Right atrium auricular region (tissue), 2 donors: ENCODE measurements around the gene BIRC6. TPM values are rescaled to one million over a fixed set of nuclear protein-coding genes. Genes with fewer than 3 reads are reported as not detected.

Experiments used
- DNase-seq: peaks from one replicate; pipeline ENCODE4 v3.0.0-alpha.2; 2019; ENCODE audit warnings: low spot score
- H3K27ac ChIP-seq, 2 donors: fragments of 200-600 bp; sonication (generic); 1 replicate in 1 of 2; 2 replicates in 1 of 2; pipeline ENCODE4 v1.5.1; 2016 to 2019
- H3K27me3 ChIP-seq, 2 donors: fragments of 200-600 bp; sonication (generic); one replicate each; pipeline versions ENCODE4 v1.5.1 to v1.6.0; 2017 to 2019
- H3K36me3 ChIP-seq: fragments of 200-600 bp; sonication (generic); one replicate; pipeline ENCODE4 v1.5.1; 2016
- H3K4me1 ChIP-seq, 2 donors: fragments of 200-600 bp; sonication (generic); one replicate each; pipeline versions ENCODE4 v1.5.1 to v1.6.0; 2017 to 2019
- H3K4me3 ChIP-seq, 2 donors: fragments of 200-600 bp; sonication (generic); 1 replicate in 1 of 2; 2 replicates in 1 of 2; pipeline ENCODE4 v1.5.1; 2017 to 2019; ENCODE audit warnings: mild to moderate bottlenecking in 1 of 2, moderate library complexity in 1 of 2
- H3K9me3 ChIP-seq, 2 donors: fragments of 200-600 bp; sonication (generic); one replicate each; pipeline ENCODE4 v1.5.1; 2019
- total RNA-seq, 2 donors: library from RNA; depleted of rRNA; stranded (reverse); fragments of >200 nt; gene quantifications; one replicate each; pipeline ENCODE4 v1.1.0, GENCODE V29; 2016
- TF ChIP-seq, protein P1 (sequence below), 2 donors: fragments of 200-600 bp; sonication (generic); IDR thresholded peaks; one replicate each; pipeline ENCODE4 v1.5.1; 2019; ENCODE audit warnings: antibody characterized with exemption in 2 of 2

BIRC6 gene
- total RNA-seq, 2 donors from 2014 or later: 50.4 to 50.6 TPM

DNA sequence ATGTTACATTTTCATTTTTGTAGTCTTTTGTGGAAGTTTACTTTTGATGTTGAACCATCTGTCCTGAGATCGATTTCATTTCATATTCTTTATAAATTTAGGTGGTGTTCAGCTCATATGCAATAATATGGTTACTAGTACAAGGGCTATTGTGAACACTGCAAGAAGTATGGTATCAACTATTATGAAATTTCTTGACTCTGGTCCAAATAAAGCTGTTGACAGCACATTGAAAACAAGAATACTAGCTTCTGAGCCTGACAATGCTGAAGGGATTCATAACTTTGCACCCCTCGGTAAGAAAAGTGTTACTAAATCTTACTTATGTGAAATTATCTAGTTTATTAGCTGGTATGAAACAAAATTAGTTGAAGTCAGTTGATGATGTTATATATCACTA, 146.1 kb downstream of the BIRC6 start:
- Histone ChIP-seq H3K27ac (no peak overlapping the region), H3K9me3 (no peaks in the 10 kb centered on the region), H3K36me3 (peaks cover 40% of the 10 kb centered on the region), H3K4me1 (peaks cover 0 to 3% of the 10 kb centered on the region in 2 donors), H3K27me3 (no peaks in the 10 kb centered on the region), H3K4me3 (no peak overlapping the region)
- DNase-seq: no peak
- TF ChIP-seq, protein P1, sequence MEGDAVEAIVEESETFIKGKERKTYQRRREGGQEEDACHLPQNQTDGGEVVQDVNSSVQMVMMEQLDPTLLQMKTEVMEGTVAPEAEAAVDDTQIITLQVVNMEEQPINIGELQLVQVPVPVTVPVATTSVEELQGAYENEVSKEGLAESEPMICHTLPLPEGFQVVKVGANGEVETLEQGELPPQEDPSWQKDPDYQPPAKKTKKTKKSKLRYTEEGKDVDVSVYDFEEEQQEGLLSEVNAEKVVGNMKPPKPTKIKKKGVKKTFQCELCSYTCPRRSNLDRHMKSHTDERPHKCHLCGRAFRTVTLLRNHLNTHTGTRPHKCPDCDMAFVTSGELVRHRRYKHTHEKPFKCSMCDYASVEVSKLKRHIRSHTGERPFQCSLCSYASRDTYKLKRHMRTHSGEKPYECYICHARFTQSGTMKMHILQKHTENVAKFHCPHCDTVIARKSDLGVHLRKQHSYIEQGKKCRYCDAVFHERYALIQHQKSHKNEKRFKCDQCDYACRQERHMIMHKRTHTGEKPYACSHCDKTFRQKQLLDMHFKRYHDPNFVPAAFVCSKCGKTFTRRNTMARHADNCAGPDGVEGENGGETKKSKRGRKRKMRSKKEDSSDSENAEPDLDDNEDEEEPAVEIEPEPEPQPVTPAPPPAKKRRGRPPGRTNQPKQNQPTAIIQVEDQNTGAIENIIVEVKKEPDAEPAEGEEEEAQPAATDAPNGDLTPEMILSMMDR (IDR thresholded peaks at IDR 0.05): no peak

DNA sequence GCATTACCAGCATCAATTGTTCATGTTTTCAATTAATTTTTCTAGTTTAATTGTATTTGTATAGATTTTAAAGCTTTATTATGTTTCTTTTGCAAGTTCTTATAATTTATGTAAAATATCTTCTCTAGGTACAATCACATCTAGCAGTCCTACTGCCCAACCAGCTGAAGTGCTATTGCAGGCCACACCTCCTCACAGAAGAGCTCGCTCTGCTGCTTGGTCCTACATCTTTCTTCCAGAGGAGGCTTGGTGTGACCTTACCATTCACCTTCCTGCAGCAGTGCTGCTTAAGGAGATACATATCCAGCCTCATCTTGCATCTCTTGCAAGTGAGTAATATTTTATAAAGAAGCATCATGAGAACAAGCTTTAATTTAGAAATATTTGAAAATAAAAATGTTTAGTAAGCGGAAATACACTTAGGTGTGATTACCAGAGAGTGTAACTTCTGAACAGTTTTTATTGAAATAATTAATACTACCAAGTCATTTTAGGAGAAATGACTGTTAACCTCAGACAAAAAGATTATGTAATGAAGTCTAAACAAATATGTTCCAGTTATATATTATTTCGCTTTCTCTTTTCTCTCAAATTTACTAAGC, 148.2 kb downstream of the BIRC6 start:
- TF ChIP-seq, protein P1 (IDR thresholded peaks at IDR 0.05): no peak
- Histone ChIP-seq H3K4me3 (no peak overlapping the region), H3K36me3 (peaks cover 53% of the 10 kb centered on the region), H3K9me3 (no peaks in the 10 kb centered on the region), H3K27me3 (no peaks in the 10 kb centered on the region), H3K27ac (no peak overlapping the region), H3K4me1 (peaks cover 0 to 3% of the 10 kb centered on the region in 2 donors)
- no peak for DNase-seq

DNA sequence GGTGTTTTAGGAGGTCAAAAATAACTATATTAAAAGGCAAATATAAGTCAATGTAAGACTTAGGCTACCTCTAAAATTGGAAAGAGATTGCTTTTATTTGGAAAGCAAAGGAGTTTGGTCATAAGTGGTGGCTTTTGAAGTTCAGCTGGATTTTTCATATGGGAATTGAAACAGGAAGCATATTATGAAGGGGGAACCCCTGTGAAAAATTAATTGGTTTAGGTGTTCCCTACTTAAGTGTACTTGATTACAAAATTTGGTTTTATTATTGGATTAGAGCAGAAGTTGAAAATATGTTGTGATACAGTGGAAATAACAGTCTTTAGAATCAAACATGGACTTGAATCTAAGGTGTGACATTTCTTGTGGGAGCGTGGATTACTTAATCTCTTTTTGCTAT, 149.6 kb downstream of the BIRC6 start:
- Histone ChIP-seq H3K9me3 (no peaks in the 10 kb centered on the region), H3K27ac (no peak overlapping the region), H3K36me3 (peaks cover 54% of the 10 kb centered on the region), H3K27me3 (no peaks in the 10 kb centered on the region), H3K4me1 (peaks cover 0 to 3% of the 10 kb centered on the region in 2 donors), H3K4me3 (no peak overlapping the region)
- DNase-seq: no peak
- TF ChIP-seq, protein P1 (IDR thresholded peaks at IDR 0.05): no peak

DNA sequence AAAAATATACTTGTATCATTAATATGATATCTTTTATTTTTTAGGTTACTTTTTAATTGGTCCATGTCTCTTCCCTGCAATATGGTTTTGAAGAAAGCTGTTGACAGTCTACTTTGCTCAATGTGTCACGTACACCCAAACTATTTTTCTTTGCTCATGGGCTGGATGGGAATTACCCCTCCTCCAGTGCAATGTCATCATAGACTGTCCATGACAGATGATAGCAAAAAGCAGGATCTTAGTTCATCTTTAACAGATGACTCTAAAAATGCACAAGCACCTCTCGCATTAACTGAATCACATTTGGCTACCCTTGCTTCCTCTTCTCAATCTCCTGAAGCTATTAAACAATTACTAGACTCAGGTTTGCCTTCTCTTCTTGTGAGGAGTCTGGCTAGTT, 158.1 kb downstream of the BIRC6 start:
- no peaks in the 10 kb centered on the region for H3K27me3 ChIP-seq
- TF ChIP-seq, protein P1 (IDR thresholded peaks at IDR 0.05): no peak
- H3K4me3 ChIP-seq: no peak overlapping the region
- no peak for DNase-seq
- no peak overlapping the region for H3K27ac ChIP-seq
- H3K4me1 ChIP-seq: no peaks in the 10 kb centered on the region
- peaks cover 55% of the 10 kb centered on the region for H3K36me3 ChIP-seq
- H3K9me3 ChIP-seq: no peaks in the 10 kb centered on the region

DNA sequence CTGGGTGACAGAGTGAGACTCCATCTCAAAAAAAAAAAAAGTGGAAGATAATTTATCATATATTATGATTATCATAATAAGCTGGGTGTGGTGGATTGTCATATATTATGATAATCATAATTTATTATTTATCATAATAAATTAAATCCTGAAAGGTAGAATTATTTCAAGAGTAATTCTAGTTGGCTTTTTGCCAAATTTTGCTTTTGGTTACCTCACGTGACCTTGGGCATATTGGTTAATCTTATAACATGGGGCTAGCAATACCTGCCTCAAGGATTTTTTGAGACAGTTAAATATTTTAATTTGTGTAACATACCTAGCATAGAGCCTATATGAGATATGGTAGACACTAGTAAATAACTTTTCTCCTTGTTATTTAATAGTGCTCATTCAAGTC, 159.7 kb downstream of the BIRC6 start:
- no peak for DNase-seq
- no peaks in the 10 kb centered on the region for H3K4me1 ChIP-seq
- TF ChIP-seq, protein P1 (IDR thresholded peaks at IDR 0.05): no peak
- no peak overlapping the region for H3K4me3 ChIP-seq
- H3K9me3 ChIP-seq: no peaks in the 10 kb centered on the region
- peaks cover 48% of the 10 kb centered on the region for H3K36me3 ChIP-seq
- H3K27ac ChIP-seq: no peak overlapping the region
- no peaks in the 10 kb centered on the region for H3K27me3 ChIP-seq

DNA sequence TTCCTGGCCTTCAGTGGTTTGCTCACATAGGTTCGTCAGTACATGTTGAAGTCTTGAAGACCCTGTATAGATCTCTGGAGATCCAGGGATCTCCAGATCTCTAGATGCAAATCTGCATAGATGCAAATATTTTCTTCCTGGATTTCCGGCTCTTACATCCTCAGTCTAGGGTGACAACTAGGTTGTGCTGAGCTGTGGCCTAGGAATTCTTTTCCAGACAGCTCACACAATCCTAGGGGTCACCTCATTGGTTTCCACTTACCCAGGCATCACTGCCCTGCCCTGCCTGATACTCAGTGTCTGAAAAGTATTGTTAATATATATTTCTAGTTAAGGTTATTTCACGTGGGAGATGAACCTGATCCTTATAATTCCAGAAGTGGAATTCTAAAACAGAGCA, 165.9 kb downstream of the BIRC6 start:
- TF ChIP-seq, protein P1 (IDR thresholded peaks at IDR 0.05): no peak
- Histone ChIP-seq H3K36me3 (peaks cover 45% of the 10 kb centered on the region), H3K4me1 (no peaks in the 10 kb centered on the region), H3K9me3 (no peaks in the 10 kb centered on the region), H3K4me3 (no peak overlapping the region), H3K27me3 (no peaks in the 10 kb centered on the region), H3K27ac (no peak overlapping the region)
- no peak for DNase-seq
